GM18498 (cell line): ENCODE results near the gene EPB41L2.

Experiments used
- ATAC-seq: cut with Tn5 transposase; IDR thresholded peaks from one replicate; pipeline ENCODE4 v1.9.1; 2021; ENCODE audit warnings: mild to moderate bottlenecking, moderate library complexity; ENCODE audit not compliant: unreplicated experiment

The EPB41L2 gene

GRCh38 chr6:130846501-130846900 is 216.5 kb downstream of the EPB41L2 start:
- ATAC-seq = no peak

GRCh38 chr6:130843575-130844320 is 219.3 kb downstream of the EPB41L2 start:
- peak; percentile 85 for ATAC-seq

- ATAC-seq = no peak
These were observed 221.8 kb downstream of the EPB41L2 start for GRCh38 chr6:130841128-130841728.

- no peak for ATAC-seq
These were observed 223.0 kb downstream of the EPB41L2 start for GRCh38 chr6:130840050-130840449.

- no peak for ATAC-seq
These were observed 223.7 kb downstream of the EPB41L2 start for GRCh38 chr6:130839379-130839778.

GRCh38 chr6:130838951-130839350 is 224.1 kb downstream of the EPB41L2 start:
- ATAC-seq = no peak

GRCh38 chr6:130838250-130838860 is 224.7 kb downstream of the EPB41L2 start:
- no peak for ATAC-seq

GRCh38 chr6:130837067-130837466 is 226.0 kb downstream of the EPB41L2 start:
- ATAC-seq = no peak

- no peak for ATAC-seq
These were observed 226.9 kb downstream of the EPB41L2 start for GRCh38 chr6:130836055-130836640.

- no peak for ATAC-seq
These were observed 228.4 kb downstream of the EPB41L2 start for GRCh38 chr6:130834482-130835251.

GRCh38 chr6:130833569-130833968 is 229.5 kb downstream of the EPB41L2 start:
- no peak for ATAC-seq

GRCh38 chr6:130831607-130832006 is 231.4 kb downstream of the EPB41L2 start:
- no peak for ATAC-seq

- no peak for ATAC-seq
These were observed 233.6 kb downstream of the EPB41L2 start for GRCh38 chr6:130829333-130829910.

GRCh38 chr6:130827247-130828149 is 235.5 kb downstream of the EPB41L2 start, which contains the start of gene SMLR1:
SMLR1 (plus strand) TSS chr6:130827406; CDS start chr6:130827414, 8 bp downstream.
- ATAC-seq = no peak

- no peak for ATAC-seq
These were observed 236.4 kb downstream of the EPB41L2 start for GRCh38 chr6:130826442-130827246.

- ATAC-seq = no peak
These were observed 237.1 kb downstream of the EPB41L2 start for GRCh38 chr6:130825772-130826441.

GRCh38 chr6:130824978-130825694 is 237.9 kb downstream of the EPB41L2 start:
- ATAC-seq = no peak
